Hepatocyte (in vitro differentiated cells): ENCODE results near the gene PKP1. TPM values are rescaled to one million over a fixed set of nuclear protein-coding genes. Genes with fewer than 3 reads are reported as not detected.

Experiments
- DNase-seq: peaks from one replicate; pipeline ENCODE4 v3.0.0-alpha.2; 2016; ENCODE audit warnings: low spot score
- H2AFZ ChIP-seq: fragments of 200-600 bp; sonication (generic); 2 replicates; pipeline ENCODE4 v1.6.0; 2016; ENCODE audit warnings: antibody characterized with exemption, mild to moderate bottlenecking
- H3K27ac ChIP-seq: fragments of 200-600 bp; sonication (generic); 2 replicates; pipeline ENCODE4 v1.5.1; 2016; ENCODE audit warnings: mild to moderate bottlenecking
- H3K27me3 ChIP-seq: fragments of 200-600 bp; sonication (generic); 2 replicates; pipeline ENCODE4 v1.6.1; 2016
- H3K36me3 ChIP-seq: fragments of 200-600 bp; sonication (generic); replicated peaks from 2 replicates; pipeline ENCODE4 v1.5.1; 2016; ENCODE audit warnings: low read depth; ENCODE audit not compliant: insufficient read depth
- H3K4me1 ChIP-seq: fragments of 200-600 bp; sonication (generic); 2 replicates; pipeline ENCODE4 v1.5.1; 2016; ENCODE audit warnings: mild to moderate bottlenecking, moderate library complexity; ENCODE audit not compliant: insufficient read depth
- H3K4me2 ChIP-seq: fragments of 200-600 bp; sonication (generic); 2 replicates; pipeline ENCODE4 v1.6.0; 2016
- H3K4me3 ChIP-seq: fragments of 200-600 bp; sonication (generic); 2 replicates; pipeline ENCODE4 v1.5.1; 2016; ENCODE audit warnings: mild to moderate bottlenecking
- H3K79me2 ChIP-seq: fragments of 200-600 bp; sonication (generic); 2 replicates; pipeline ENCODE4 v1.6.0; 2017; ENCODE audit warnings: mild to moderate bottlenecking
- H3K9me2 ChIP-seq: fragments of 200-600 bp; sonication (generic); replicated peaks from 2 replicates; pipeline ENCODE4 v1.6.0; 2017; ENCODE audit warnings: mild to moderate bottlenecking; ENCODE audit not compliant: insufficient read depth
- H3K9me3 ChIP-seq: fragments of 200-600 bp; sonication (generic); 2 replicates; pipeline ENCODE4 v1.5.1; 2016; ENCODE audit warnings: low read depth, mild to moderate bottlenecking
- H4K20me1 ChIP-seq: fragments of 200-600 bp; sonication (generic); 2 replicates; pipeline ENCODE4 v1.6.0; 2016; ENCODE audit warnings: mild to moderate bottlenecking; ENCODE audit not compliant: insufficient read depth, poor library complexity, severe bottlenecking
- CTCF ChIP-seq: fragments of 200-600 bp; sonication (generic); IDR thresholded peaks from 2 replicates; pipeline ENCODE4 v1.5.1; 2016; ENCODE audit warnings: antibody characterized with exemption, mild to moderate bottlenecking; ENCODE audit not compliant: poor library complexity
- EZH2 ChIP-seq: fragments of 200-600 bp; sonication (generic); IDR thresholded peaks from 2 replicates; pipeline ENCODE4 v1.6.1; 2016; ENCODE audit warnings: antibody characterized with exemption, mild to moderate bottlenecking, borderline replicate concordance
- EZH2phosphoT487 ChIP-seq: fragments of 200-600 bp; sonication (generic); IDR thresholded peaks from one replicate; pipeline ENCODE4 v1.6.1; 2018; ENCODE audit warnings: antibody characterized with exemption, mild to moderate bottlenecking, low read depth, moderate library complexity; ENCODE audit not compliant: unreplicated experiment, severe bottlenecking
- WGBS: methylation state at CpG from one replicate; pipeline ENCODE4 v1.1.6; 2016; ENCODE audit warnings: low lambda C conversion rate; ENCODE audit errors: missing lambda C conversion rate; 5-methylcytosine and 5-hydroxymethylcytosine counted together
- polyA plus RNA-seq: library from polyadenylated mRNA; unstranded; fragments of >200 nt; fragmentation: Nextera tagmentation; extraction: Ambion mirVana; gene quantifications from 2 replicates; pipeline ENCODE4 v1.2.1, GENCODE V29; 2016
- total RNA-seq: library from RNA; depleted of rRNA; stranded (reverse); fragments of >200 nt; gene quantifications from 2 replicates; pipeline ENCODE4 v1.2.3, GENCODE V29; 2014

Gene PKP1
- total and polyA plus RNA-seq, 2 experiments from 2014 or later = 0.04 to 0.33 TPM

DNA sequence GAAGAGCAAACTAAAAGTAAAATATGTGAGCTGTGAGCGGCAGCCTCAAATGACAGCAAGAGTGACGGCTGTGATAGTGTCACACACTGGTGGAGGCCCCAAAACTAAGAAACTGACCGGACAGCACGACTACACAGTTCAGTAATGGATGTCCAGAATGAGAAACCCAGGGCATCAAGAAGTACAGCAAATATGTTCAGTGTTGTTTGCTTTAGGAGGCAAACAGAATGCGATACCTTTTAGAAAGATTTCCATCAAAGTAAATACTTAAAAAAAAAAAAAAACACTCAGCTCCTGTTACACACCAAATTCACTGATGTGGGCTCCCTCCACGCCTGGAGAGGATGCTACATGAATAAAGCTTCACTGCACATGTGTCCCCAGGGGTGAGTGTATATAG lies 1.1 kb upstream of the PKP1 start:
- no peaks in the 10 kb centered on the region for H3K79me2 ChIP-seq
- peaks cover 4% of the 10 kb centered on the region for H3K27me3 ChIP-seq
- WGBS = 83% methylated on average over 6 of the region's 6 CpGs
- H3K9me2 ChIP-seq = no peaks in the 10 kb centered on the region
- TF ChIP-seq EZH2 = no peak
- no peak for TF ChIP-seq EZH2phosphoT487
- no peak overlapping the region for H3K4me3 ChIP-seq
- peaks cover 6% of the 10 kb centered on the region for H3K4me1 ChIP-seq
- no peak overlapping the region for H2AFZ ChIP-seq
- no peaks in the 10 kb centered on the region for H4K20me1 ChIP-seq
- no peak overlapping the region for H3K4me2 ChIP-seq
- no peak overlapping the region for H3K27ac ChIP-seq
- no peaks in the 10 kb centered on the region for H3K9me3 ChIP-seq
- no peak for DNase-seq
- no peaks in the 10 kb centered on the region for H3K36me3 ChIP-seq

- no peaks in the 10 kb centered on the region for H3K79me2 ChIP-seq
- 92% methylated on average over 50 of the region's 53 CpGs for WGBS
Observed at GRCh38 chr1:201283836-201284553, 689 bp downstream of the PKP1 start.

GRCh38 chr1:201284636-201285035 lies 1.3 kb downstream of the PKP1 start:
- no peak for DNase-seq
- Histone ChIP-seq H3K27me3 (peaks cover 4% of the 10 kb centered on the region), H3K9me3 (no peaks in the 10 kb centered on the region), H3K9me2 (no peaks in the 10 kb centered on the region), H3K36me3 (no peaks in the 10 kb centered on the region), H4K20me1 (no peaks in the 10 kb centered on the region), H3K79me2 (no peaks in the 10 kb centered on the region), H3K27ac (no peak overlapping the region), H2AFZ (no peak overlapping the region), H3K4me1 (peaks cover 6% of the 10 kb centered on the region), H3K4me2 (no peak overlapping the region), H3K4me3 (no peak overlapping the region)
- WGBS = 93% methylated on average over 6 of the region's 6 CpGs
- TF ChIP-seq EZH2 = no peak
- no peak for TF ChIP-seq CTCF
- no peak for TF ChIP-seq EZH2phosphoT487

More at GRCh38 chr1:201283836-201284553, 689 bp downstream of the PKP1 start:
- Histone ChIP-seq H3K9me3 (no peaks in the 10 kb centered on the region), H3K27me3 (peaks cover 4% of the 10 kb centered on the region), H3K9me2 (no peaks in the 10 kb centered on the region), H3K4me2 (peak overlapping the region; percentile 78), H3K36me3 (no peaks in the 10 kb centered on the region), H3K27ac (no peak overlapping the region), H4K20me1 (no peaks in the 10 kb centered on the region), H2AFZ (no peak overlapping the region), H3K4me1 (peaks cover 6% of the 10 kb centered on the region), H3K4me3 (no peak overlapping the region)
- no peak for DNase-seq
- no peak for TF ChIP-seq EZH2phosphoT487
- TF ChIP-seq EZH2 = no peak
- TF ChIP-seq CTCF = no peak

GRCh38 chr1:201285846-201286245 lies 2.5 kb downstream of the PKP1 start:
- Histone ChIP-seq H3K4me3 (no peak overlapping the region), H3K9me3 (no peaks in the 10 kb centered on the region), H3K4me2 (no peak overlapping the region), H2AFZ (no peak overlapping the region), H3K27ac (no peak overlapping the region), H3K79me2 (no peaks in the 10 kb centered on the region), H3K27me3 (peaks cover 4% of the 10 kb centered on the region), H3K36me3 (no peaks in the 10 kb centered on the region), H4K20me1 (no peaks in the 10 kb centered on the region), H3K4me1 (peaks cover 6% of the 10 kb centered on the region), H3K9me2 (no peaks in the 10 kb centered on the region)
- 84% methylated on average over 7 of the region's 7 CpGs for WGBS
- TF ChIP-seq EZH2 = no peak
- no peak for TF ChIP-seq EZH2phosphoT487
- no peak for TF ChIP-seq CTCF
- no peak for DNase-seq
